Right lobe of liver (tissue), 6 donors: ENCODE results near the gene AFG1L. TPM values are rescaled to one million over a fixed set of nuclear protein-coding genes. Genes with fewer than 3 reads are reported as not detected.

Experiments
- ATAC-seq, 4 donors: fragments of 200-7000 bp; cut with Tn5 transposase; one replicate each; pipeline ENCODE4 v1.9.1; 2020; ENCODE audit warnings: mild to moderate bottlenecking in 4 of 4, moderate library complexity in 4 of 4
- DNase-seq, 3 donors: peaks; one replicate each; pipeline ENCODE4 v3.0.0-alpha.2; 2020
- H3K27ac ChIP-seq, 3 donors: fragments of 200-600 bp; one replicate each; pipeline ENCODE4 v1.8.0; 2022
- H3K27me3 ChIP-seq, 2 donors: fragments of 200-600 bp; one replicate each; pipeline ENCODE4 v1.8.0; 2022
- H3K36me3 ChIP-seq, 4 donors: fragments of 200-600 bp; sonication (generic) in 1 of 4; one replicate each; pipeline versions ENCODE4 v1.5.1 to v1.8.0; 2017 to 2022; ENCODE audit warnings: control low read depth in 1 of 4
- H3K4me1 ChIP-seq, 4 donors: fragments of 200-600 bp; sonication (generic) in 1 of 4; one replicate each; pipeline versions ENCODE4 v1.5.1 to v1.8.0; 2017 to 2022; ENCODE audit warnings: control low read depth in 1 of 4
- H3K4me3 ChIP-seq, 3 donors: fragments of 200-600 bp; one replicate each; pipeline ENCODE4 v1.8.0; 2022
- H3K9me3 ChIP-seq, 4 donors: fragments of 200-600 bp; sonication (generic) in 1 of 4; one replicate each; pipeline versions ENCODE4 v1.5.1 to v1.8.0; 2017 to 2022; ENCODE audit warnings: control low read depth in 1 of 4
- CTCF ChIP-seq, 4 donors: fragments of 200-600 bp in 3 of 4; fragments of 450-650 bp in 1 of 4; IDR thresholded peaks; one replicate each; pipeline versions ENCODE4 v1.5.1 to v1.8.0; 2016 to 2022; ENCODE audit warnings: antibody characterized with exemption in 4 of 4, mild to moderate bottlenecking in 2 of 4
- POLR2A ChIP-seq: fragments of 450-650 bp; IDR thresholded peaks from one replicate; pipeline ENCODE4 v1.6.1; 2017; ENCODE audit warnings: antibody characterized with exemption, mild to moderate bottlenecking
- WGBS: methylation state at CpG from one replicate; pipeline ENCODE4 v1.1.6; 2018; ENCODE audit warnings: low coverage, low lambda C conversion rate; ENCODE audit not compliant: insufficient coverage; ENCODE audit errors: missing lambda C conversion rate; 5-methylcytosine and 5-hydroxymethylcytosine counted together
- intact Hi-C, 2 donors: fragments of 100-400 bp; cut with DNase I; formaldehyde crosslinking; loops; one replicate each; pipeline versions ENCODE4 v1.11.2 to v1.14.1; 2022
- total RNA-seq, 6 experiments: library from RNA; depleted of rRNA in 2 of 6; stranded (reverse); fragments of >200 nt in 2 of 6; fragmentation: NEBNext Ultra II Directional in 3 of 6; extraction: Animal tissue kit (Norgen Biotek cat#: 25700) in 3 of 6; gene quantifications; one replicate each; pipeline versions ENCODE4 v1.1.0 to v1.2.4, GENCODE V29; 2016 to 2023
- donor health status: DM: no; HTN: yes; CAD: no.
- donor health status: DM: no; HTN: no; CAD: no.
- donor health status: DM: no; HTN: no; CAD: no.
- donor health status: DM: no; HTN: yes; CAD: no.
- donor health status: DM: no; HTN: yes; CAD: no.

AFG1L gene
- total RNA-seq, 6 experiments from 2014 or later = 1.5 to 5.6 (median 4.6) TPM

- DNase-seq = no peak
- no peak overlapping the region for H3K27ac ChIP-seq
- WGBS = 75% methylated on average over 1 of the region's 1 CpG
- no peaks in the 10 kb centered on the region for H3K36me3 ChIP-seq
- H3K4me1 ChIP-seq = no peaks in the 10 kb centered on the region
- ATAC-seq = no peak
- no peak for TF ChIP-seq POLR2A
- TF ChIP-seq CTCF (IDR thresholded peaks at IDR 0.05) = no peak
- no peak overlapping the region for H3K4me3 ChIP-seq
- no peaks in the 10 kb centered on the region for H3K9me3 ChIP-seq
- intact Hi-C loops = loop anchor here (5.0 to 10.0 kb wide), 3 partner anchors 283 to 346 kb away; no protein-coding TSS in a partner anchor
- no peaks in the 10 kb centered on the region for H3K27me3 ChIP-seq
Observed at GRCh38 chr6:108549241-108549640, 254.4 kb downstream of the AFG1L start.

- WGBS = 79% methylated on average over 3 of the region's 3 CpGs
- peaks cover 0 to 2% (median under 1%) of the 10 kb centered on the region in 4 donors for H3K4me1 ChIP-seq
- no peak overlapping the region for H3K4me3 ChIP-seq
- H3K36me3 ChIP-seq = no peaks in the 10 kb centered on the region
- intact Hi-C loops = loop anchor here (5.0 to 10.0 kb wide), 4 partner anchors 215 to 345 kb away; no protein-coding TSS in a partner anchor
- no peaks in the 10 kb centered on the region for H3K27me3 ChIP-seq
- no peaks in the 10 kb centered on the region for H3K9me3 ChIP-seq
- no peak for ATAC-seq
- TF ChIP-seq CTCF (IDR thresholded peaks at IDR 0.05) = no peak
- TF ChIP-seq POLR2A = no peak
- DNase-seq = no peak
- no peak overlapping the region for H3K27ac ChIP-seq
Observed at GRCh38 chr6:108549741-108550140, 254.9 kb downstream of the AFG1L start.

- H3K4me1 ChIP-seq = peaks cover 0 to 8% (median 3%) of the 10 kb centered on the region in 4 donors
- no peak for TF ChIP-seq CTCF (IDR thresholded peaks at IDR 0.05)
- TF ChIP-seq POLR2A = no peak
- no peaks in the 10 kb centered on the region for H3K9me3 ChIP-seq
- DNase-seq (no peak), ATAC-seq (no peak)
- H3K27ac ChIP-seq = no peak overlapping the region
- WGBS = 89% methylated on average over 3 of the region's 3 CpGs
- H3K27me3 ChIP-seq = no peaks in the 10 kb centered on the region
- H3K4me3 ChIP-seq = no peak overlapping the region
- intact Hi-C loops = loop anchor here in 1 of 2 donors (10.0 kb wide), 1 partner anchor 215 kb away; no protein-coding TSS in a partner anchor
- H3K36me3 ChIP-seq = no peaks in the 10 kb centered on the region
Observed at GRCh38 chr6:108550256-108550655, 255.4 kb downstream of the AFG1L start.

- intact Hi-C loops = loop anchor here in 1 of 2 donors (10.0 kb wide), 1 partner anchor 209 kb away; no protein-coding TSS in a partner anchor
- H3K9me3 ChIP-seq = no peaks in the 10 kb centered on the region
- WGBS = 37% methylated on average over 6 of the region's 7 CpGs
- peak overlapping the region in 2 of 3 donors; percentile 41 to 51 for H3K27ac ChIP-seq
- H3K36me3 ChIP-seq = no peaks in the 10 kb centered on the region
- TF ChIP-seq POLR2A (no peak), CTCF (IDR thresholded peaks at IDR 0.05) (no peak)
- DNase-seq (peak; percentile 48 to 84 (median 69)), ATAC-seq (peak in 2 of 4 donors; percentile 8)
- peaks cover 0 to 30% (median 12%) of the 10 kb centered on the region in 4 donors for H3K4me1 ChIP-seq
- no peak overlapping the region for H3K4me3 ChIP-seq
- no peaks in the 10 kb centered on the region for H3K27me3 ChIP-seq
Observed at GRCh38 chr6:108555399-108556052, 260.7 kb downstream of the AFG1L start.
